Vagina (tissue), 2 donors: Measurements from ENCODE around the gene RAD9A. TPM values are rescaled to one million over a fixed set of nuclear protein-coding genes. Genes with fewer than 3 reads are reported as not detected.

Experiments
- DNase-seq, 2 donors: peaks; one replicate each; pipeline ENCODE4 v3.0.0-alpha.2; 2017; ENCODE audit errors: extremely low spot score in 2 of 2
- H3K27ac ChIP-seq: fragments of 200-600 bp; sonication (generic); one replicate; pipeline ENCODE4 v1.5.1; 2019
- H3K27me3 ChIP-seq: fragments of 200-600 bp; sonication (generic); one replicate; pipeline ENCODE4 v1.5.1; 2019
- H3K36me3 ChIP-seq, 2 donors: fragments of 200-600 bp; sonication (generic); one replicate each; pipeline ENCODE4 v1.5.1; 2017 to 2019
- H3K4me1 ChIP-seq: fragments of 200-600 bp; sonication (generic); one replicate; pipeline ENCODE4 v1.5.1; 2019
- H3K4me3 ChIP-seq, 2 donors: fragments of 200-600 bp; sonication (generic); 1 replicate in 1 of 2; 2 replicates in 1 of 2; pipeline ENCODE4 v1.5.1; 2016 to 2019
- H3K9me3 ChIP-seq: fragments of 200-600 bp; sonication (generic); one replicate; pipeline ENCODE4 v1.5.1; 2019
- POLR2A ChIP-seq, 2 donors: fragments of 450-650 bp; IDR thresholded peaks; one replicate each; pipeline ENCODE4 v1.6.1; 2017; ENCODE audit warnings: antibody characterized with exemption in 2 of 2, mild to moderate bottlenecking in 2 of 2, moderate library complexity in 2 of 2
- POLR2AphosphoS5 ChIP-seq, 2 donors: sonication (generic); formaldehyde crosslinking; IDR thresholded peaks; one replicate each; pipeline ENCODE4 v1.9.0; 2017; ENCODE audit warnings: antibody characterized with exemption in 2 of 2, mild to moderate bottlenecking in 2 of 2, low read depth in 1 of 2; ENCODE audit not compliant: insufficient read depth in 1 of 2
- intact Hi-C: fragments of 100-400 bp; cut with DNase I; formaldehyde crosslinking; loops from one replicate; pipeline ENCODE4 v1.15.1; 2023
- total RNA-seq: library from RNA; depleted of rRNA; stranded (reverse); fragments of >200 nt; gene quantifications from one replicate; pipeline ENCODE4 v1.2.3, GENCODE V29; 2016
- TF ChIP-seq, protein P1 (sequence below), 3 experiments: fragments of 450-650 bp in 2 of 3; fragments of 200-600 bp in 1 of 3; sonication (generic) in 1 of 3; IDR thresholded peaks; one replicate each; pipeline ENCODE4 v1.5.1; 2017 to 2019; ENCODE audit warnings: antibody characterized with exemption in 3 of 3, mild to moderate bottlenecking in 2 of 3, moderate library complexity in 2 of 3

The RAD9A gene
- total RNA-seq, 1 donor from 2014 or later: 20.6 TPM

DNA sequence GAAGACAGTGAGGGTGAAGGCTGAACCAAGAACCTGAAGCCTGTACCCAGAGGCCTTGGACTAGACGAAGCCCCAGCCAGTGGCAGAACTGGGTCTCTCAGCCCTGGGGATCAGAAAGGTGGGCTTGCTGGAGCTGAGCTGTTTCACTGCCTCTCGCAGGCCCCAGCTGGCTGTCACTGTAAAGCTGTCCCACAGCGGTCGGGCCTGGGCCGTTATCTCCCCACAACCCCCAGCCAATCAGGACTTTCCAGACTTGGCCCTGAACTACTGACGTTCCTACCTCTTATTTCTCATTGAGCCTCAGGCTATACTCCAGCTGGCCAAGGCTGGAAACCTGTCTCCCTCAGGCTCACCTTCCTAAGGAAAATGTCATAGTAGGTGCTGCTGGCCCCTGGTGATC is 5.8 kb downstream of the RAD9A start:
- H3K27me3 ChIP-seq: no peaks in the 10 kb centered on the region
- H3K9me3 ChIP-seq: no peaks in the 10 kb centered on the region
- peaks cover 0 to 28% of the 10 kb centered on the region in 2 donors for H3K36me3 ChIP-seq
- no peak overlapping the region for H3K27ac ChIP-seq
- H3K4me1 ChIP-seq: peaks cover 50% of the 10 kb centered on the region
- intact Hi-C loops: no loop called here
- no peak overlapping the region for H3K4me3 ChIP-seq
- TF ChIP-seq, protein P1, sequence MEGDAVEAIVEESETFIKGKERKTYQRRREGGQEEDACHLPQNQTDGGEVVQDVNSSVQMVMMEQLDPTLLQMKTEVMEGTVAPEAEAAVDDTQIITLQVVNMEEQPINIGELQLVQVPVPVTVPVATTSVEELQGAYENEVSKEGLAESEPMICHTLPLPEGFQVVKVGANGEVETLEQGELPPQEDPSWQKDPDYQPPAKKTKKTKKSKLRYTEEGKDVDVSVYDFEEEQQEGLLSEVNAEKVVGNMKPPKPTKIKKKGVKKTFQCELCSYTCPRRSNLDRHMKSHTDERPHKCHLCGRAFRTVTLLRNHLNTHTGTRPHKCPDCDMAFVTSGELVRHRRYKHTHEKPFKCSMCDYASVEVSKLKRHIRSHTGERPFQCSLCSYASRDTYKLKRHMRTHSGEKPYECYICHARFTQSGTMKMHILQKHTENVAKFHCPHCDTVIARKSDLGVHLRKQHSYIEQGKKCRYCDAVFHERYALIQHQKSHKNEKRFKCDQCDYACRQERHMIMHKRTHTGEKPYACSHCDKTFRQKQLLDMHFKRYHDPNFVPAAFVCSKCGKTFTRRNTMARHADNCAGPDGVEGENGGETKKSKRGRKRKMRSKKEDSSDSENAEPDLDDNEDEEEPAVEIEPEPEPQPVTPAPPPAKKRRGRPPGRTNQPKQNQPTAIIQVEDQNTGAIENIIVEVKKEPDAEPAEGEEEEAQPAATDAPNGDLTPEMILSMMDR (IDR thresholded peaks at IDR 0.05): no peak
- TF ChIP-seq POLR2A (IDR thresholded peaks at IDR 0.05): no peak
- TF ChIP-seq POLR2AphosphoS5 (IDR thresholded peaks at IDR 0.05; ENCODE audit: insufficient read depth in 1 of 2, low read depth in 1 of 2): no peak
- DNase-seq: no peak

DNA sequence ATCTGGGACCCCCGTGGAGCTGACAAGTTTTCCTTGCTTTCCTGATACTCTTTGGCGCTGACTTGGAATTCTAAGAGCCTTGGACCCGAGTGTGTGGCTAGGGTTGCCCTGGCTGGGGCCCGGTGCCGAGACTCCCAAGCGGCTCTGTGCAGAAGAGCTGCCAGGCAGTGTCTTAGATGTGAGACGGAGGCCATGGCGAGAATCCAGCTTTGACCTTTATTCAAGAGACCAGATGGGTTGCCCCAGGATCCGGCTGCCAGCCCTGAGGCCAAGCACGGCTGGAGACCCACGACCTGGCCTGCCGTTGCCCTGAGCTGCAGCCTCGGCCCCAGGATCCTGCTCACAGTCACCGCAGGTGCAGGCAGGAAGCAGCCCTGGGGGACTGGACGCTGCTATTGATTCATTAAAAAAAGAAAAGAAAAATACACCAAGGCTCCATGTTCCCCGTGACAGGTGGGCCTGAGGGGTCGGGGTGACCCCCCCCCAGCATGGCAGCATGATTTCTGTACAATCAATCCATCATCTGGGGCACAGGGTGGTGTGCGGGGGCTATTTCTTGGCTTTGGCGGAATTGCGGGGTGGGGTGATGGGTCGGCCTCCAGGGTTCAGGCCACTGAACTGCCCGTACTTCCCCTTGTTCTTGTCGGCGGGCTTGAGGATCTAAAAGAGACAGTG is 6.3 kb downstream of the RAD9A start:
- H3K4me1 ChIP-seq: peaks cover 51% of the 10 kb centered on the region
- DNase-seq: no peak
- TF ChIP-seq POLR2AphosphoS5 (IDR thresholded peaks at IDR 0.05; ENCODE audit: insufficient read depth in 1 of 2, low read depth in 1 of 2) (no peak), POLR2A (IDR thresholded peaks at IDR 0.05) (no peak)
- TF ChIP-seq, protein P1 (IDR thresholded peaks at IDR 0.05): no peak
- no peaks in the 10 kb centered on the region for H3K27me3 ChIP-seq
- H3K4me3 ChIP-seq: no peak overlapping the region
- H3K9me3 ChIP-seq: no peaks in the 10 kb centered on the region
- H3K36me3 ChIP-seq: peaks cover 0 to 28% of the 10 kb centered on the region in 2 donors
- intact Hi-C loops: no loop called here
- H3K27ac ChIP-seq: no peak overlapping the region

DNA sequence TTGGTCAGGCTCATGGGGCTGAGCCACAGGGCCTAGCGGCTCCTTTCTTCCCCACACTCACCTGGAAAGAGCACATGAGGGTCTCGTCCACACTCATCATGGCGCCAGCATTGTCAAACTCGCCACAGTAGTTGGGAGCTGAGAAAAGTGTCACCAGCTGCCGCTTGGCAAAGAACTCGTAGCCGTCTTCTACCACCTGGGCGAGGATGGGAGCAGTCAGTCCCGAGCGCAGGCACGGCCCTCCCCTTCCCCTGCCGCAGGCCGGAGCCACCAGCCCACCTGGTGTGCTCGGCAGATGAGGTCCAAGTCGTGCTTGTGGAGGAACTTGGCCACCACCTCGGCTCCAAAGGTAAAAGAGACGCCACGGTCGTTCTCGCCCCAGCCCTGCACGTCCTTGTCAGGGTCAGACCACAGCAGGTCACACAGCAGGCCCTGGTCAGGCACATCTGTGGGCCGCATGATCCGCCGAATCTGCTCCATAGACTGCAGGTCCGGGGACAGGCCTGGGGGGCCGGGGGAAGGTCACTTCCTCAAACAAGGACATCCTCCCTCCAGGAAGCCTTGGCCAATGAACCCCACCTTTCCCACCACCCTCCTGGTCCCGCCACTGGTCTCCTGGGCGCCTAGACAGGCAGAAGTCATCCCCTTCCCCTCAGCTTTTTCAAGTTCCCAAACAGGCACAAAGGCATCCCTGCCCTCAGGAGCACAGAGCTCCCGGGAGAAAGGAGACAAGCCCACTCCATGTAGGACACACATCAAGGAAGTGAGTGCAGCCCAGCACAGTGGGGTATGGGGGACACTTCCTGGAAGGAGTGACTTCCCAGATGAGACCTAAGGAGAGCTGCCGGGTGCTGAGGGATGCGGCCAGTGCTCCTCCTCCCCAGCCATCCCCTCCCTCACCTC is 7.1 kb downstream of the RAD9A start:
- Histone ChIP-seq H3K27me3 (no peaks in the 10 kb centered on the region), H3K4me3 (no peak overlapping the region), H3K36me3 (peaks cover 0 to 28% of the 10 kb centered on the region in 2 donors), H3K27ac (no peak overlapping the region), H3K9me3 (no peaks in the 10 kb centered on the region), H3K4me1 (peaks cover 51% of the 10 kb centered on the region)
- intact Hi-C loops: no loop called here
- TF ChIP-seq, protein P1 (IDR thresholded peaks at IDR 0.05): no peak
- TF ChIP-seq POLR2A (IDR thresholded peaks at IDR 0.05) (no peak), POLR2AphosphoS5 (IDR thresholded peaks at IDR 0.05; ENCODE audit: insufficient read depth in 1 of 2, low read depth in 1 of 2) (no peak)
- no peak for DNase-seq

DNA sequence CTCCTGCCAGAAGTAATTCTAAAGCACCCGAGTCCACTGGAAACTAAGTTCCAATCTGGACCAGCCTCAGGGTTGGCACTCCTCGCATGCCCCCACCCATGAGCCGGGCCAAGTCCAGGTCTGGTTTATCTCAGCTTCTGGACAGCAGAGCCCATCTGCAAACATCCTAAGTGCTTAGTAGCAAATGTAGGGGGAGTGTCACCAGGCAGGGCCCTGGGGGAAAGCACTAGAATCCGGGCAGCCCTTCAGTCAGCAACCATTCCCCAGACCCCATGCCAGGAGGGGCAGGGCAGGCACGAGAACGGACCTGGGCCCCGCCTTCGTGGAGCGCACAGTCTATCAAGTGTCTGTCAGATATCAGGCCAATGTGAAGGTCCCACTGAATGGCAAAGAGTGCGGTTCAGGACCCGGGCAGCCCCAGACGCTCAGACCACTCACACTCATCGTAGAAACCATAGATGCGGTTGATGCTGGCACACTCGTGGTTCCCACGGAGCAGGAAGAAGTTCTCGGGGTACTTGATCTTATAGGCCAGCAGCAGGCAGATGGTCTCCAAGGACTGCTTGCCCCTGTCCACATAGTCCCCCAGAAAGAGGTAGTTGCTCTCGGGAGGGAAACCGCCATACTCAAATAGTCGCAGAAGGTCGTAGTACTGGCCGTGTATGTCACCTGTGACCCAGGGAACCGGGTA is 8.6 kb downstream of the RAD9A start:
- intact Hi-C loops: loop anchor here (10.0 kb wide), 2 partner anchors 64 to 214 kb away; partner anchors contain the start of gene TMEM134
- H3K36me3 ChIP-seq: peaks cover 0 to 28% of the 10 kb centered on the region in 2 donors

More for the DNA sequence above, 8.6 kb downstream of the RAD9A start:
- Histone ChIP-seq H3K27me3 (no peaks in the 10 kb centered on the region), H3K9me3 (no peaks in the 10 kb centered on the region), H3K4me3 (peak overlapping the region; percentile 80 to 91), H3K27ac (peak overlapping the region; percentile 94), H3K4me1 (peaks cover 51% of the 10 kb centered on the region)
- no peak for DNase-seq
- TF ChIP-seq POLR2AphosphoS5 (IDR thresholded peaks at IDR 0.05; ENCODE audit: insufficient read depth in 1 of 2, low read depth in 1 of 2) (no peak), POLR2A (IDR thresholded peaks at IDR 0.05) (no peak)
- TF ChIP-seq, protein P1 (IDR thresholded peaks at IDR 0.05): no peak
